ENCODE data around the gene PER1. TPM values are rescaled to one million over a fixed set of nuclear protein-coding genes. Genes with fewer than 3 reads are reported as not detected.

The PER1 gene
- total and polyA plus RNA-seq, 2 of the 13 experiments (the other 11 are each of a cell fraction or from before 2014, with no cell fraction given) = 2.6 to 3.6 TPM

GRCh38 chr17:8156246-8156992, 4.2 kb upstream of the PER1 start (continued):
- peak; percentile 90 for TF ChIP-seq ARID4A (CRISPR knock-in tag; IDR thresholded peaks at IDR 0.05; ENCODE audit: borderline replicate concordance)
- TF ChIP-seq ZNF567 (CRISPR knock-in tag; IDR thresholded peaks at IDR 0.05; ENCODE audit: borderline replicate concordance) = no peak
- TF ChIP-seq CC2D1A (CRISPR knock-in tag; IDR thresholded peaks at IDR 0.05) = no peak
- no peak for TF ChIP-seq TRIM24 (CRISPR knock-in tag; IDR thresholded peaks at IDR 0.05)
- no peak for TF ChIP-seq ELK4 (CRISPR knock-in tag; IDR thresholded peaks at IDR 0.05; ENCODE audit: borderline replicate concordance)
- TF ChIP-seq ZNF10 (CRISPR knock-in tag; IDR thresholded peaks at IDR 0.05; ENCODE audit: borderline replicate concordance, low read depth) = no peak
- TF ChIP-seq HNRNPL (IDR thresholded peaks at IDR 0.05; ENCODE audit: low read depth, low read length) = no peak
- TF ChIP-seq ZNF780A (CRISPR knock-in tag; IDR thresholded peaks at IDR 0.05) = no peak
- TF ChIP-seq ZFP36L2 (CRISPR knock-in tag; IDR thresholded peaks at IDR 0.05) = no peak
- TF ChIP-seq ZNF382 (CRISPR knock-in tag; IDR thresholded peaks at IDR 0.05; ENCODE audit: borderline replicate concordance) = no peak
- TF ChIP-seq ZNF451 (CRISPR knock-in tag; IDR thresholded peaks at IDR 0.05) = no peak
- no peak; the same call in 1 of the 2 replicates for TF ChIP-seq BCL3 (CRISPR knock-in tag; IDR thresholded peaks at IDR 0.05)
- TF ChIP-seq ZNF432 (CRISPR knock-in tag; IDR thresholded peaks at IDR 0.05; ENCODE audit: borderline replicate concordance) = no peak
- TF ChIP-seq THAP11 (CRISPR knock-in tag; IDR thresholded peaks at IDR 0.05) = peak; percentile 69
- TF ChIP-seq ZNF674 (CRISPR knock-in tag; IDR thresholded peaks at IDR 0.05; ENCODE audit: low read depth) = no peak
- no peak for TF ChIP-seq HMG20A (CRISPR knock-in tag; IDR thresholded peaks at IDR 0.05; ENCODE audit: borderline replicate concordance)
- TF ChIP-seq ZNF572 (CRISPR knock-in tag; IDR thresholded peaks at IDR 0.05) = 0 out of 2 replicates have a peak, but pooled peaks have one; percentile 52
- TF ChIP-seq PATZ1 (CRISPR knock-in tag; IDR thresholded peaks at IDR 0.05) = peak; percentile 32; the same call in 1 of the 2 replicates
- TF ChIP-seq TEAD2 (CRISPR knock-in tag; IDR thresholded peaks at IDR 0.05) = no peak
- TF ChIP-seq ETS1 (CRISPR knock-in tag; IDR thresholded peaks at IDR 0.05) = no peak

Data from HepG2 (cell line).